HG03135 (cell line): Measurements from ENCODE around the gene SMURF1.

ENCODE experiments used
- ATAC-seq: cut with Tn5 transposase; IDR thresholded peaks from one replicate; pipeline ENCODE4 v1.9.1; 2021; ENCODE audit warnings: mild to moderate bottlenecking, moderate library complexity; ENCODE audit not compliant: unreplicated experiment

Gene SMURF1

DNA sequence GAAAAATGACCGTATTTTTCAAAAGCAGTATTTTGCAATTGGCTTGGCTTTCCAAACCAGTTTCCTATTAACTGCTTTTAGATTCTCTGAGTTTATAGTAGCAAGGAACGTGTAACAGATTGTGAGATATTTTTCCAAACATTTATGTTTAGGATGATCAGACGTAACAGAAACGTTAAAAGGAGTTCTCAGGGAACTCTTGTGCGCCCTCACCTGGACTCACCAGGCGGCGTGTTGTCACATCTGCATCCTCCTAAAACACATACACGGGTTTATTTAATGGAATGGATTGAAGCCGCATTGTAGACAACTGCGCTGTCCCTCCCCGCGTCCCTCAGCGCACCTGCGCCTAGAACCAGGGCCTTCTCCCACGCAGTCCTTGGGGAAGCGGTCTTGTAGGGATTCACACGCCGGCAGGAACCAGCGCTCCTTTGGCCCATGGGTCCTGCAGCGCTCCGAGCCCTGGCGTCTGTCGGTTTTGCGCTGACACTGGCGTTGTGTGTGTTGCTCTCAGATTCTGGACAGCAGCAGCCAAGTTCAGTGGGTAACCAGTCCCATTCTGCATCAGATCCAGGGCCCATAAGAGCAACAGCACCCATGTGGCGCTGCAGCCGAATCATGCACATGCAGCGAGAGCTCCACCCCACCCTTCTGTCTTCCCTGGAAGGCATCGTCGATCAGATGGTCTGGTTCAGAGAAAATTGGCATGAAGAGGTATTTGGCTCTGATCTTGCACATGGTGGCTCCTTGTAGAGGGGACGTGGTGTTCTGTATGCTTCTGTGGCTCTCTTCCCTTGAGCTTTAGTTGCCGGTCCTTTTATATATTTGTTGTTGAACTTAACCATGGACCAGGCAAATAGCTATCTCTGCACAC lies 150.6 kb downstream of the SMURF1 start:
- no peak for ATAC-seq

- ATAC-seq = no peak
Measured at GRCh38 chr7:98992076-98992475, 151.8 kb downstream of the SMURF1 start.

- ATAC-seq = no peak
Measured at GRCh38 chr7:98991141-98991540, 152.8 kb downstream of the SMURF1 start.

DNA sequence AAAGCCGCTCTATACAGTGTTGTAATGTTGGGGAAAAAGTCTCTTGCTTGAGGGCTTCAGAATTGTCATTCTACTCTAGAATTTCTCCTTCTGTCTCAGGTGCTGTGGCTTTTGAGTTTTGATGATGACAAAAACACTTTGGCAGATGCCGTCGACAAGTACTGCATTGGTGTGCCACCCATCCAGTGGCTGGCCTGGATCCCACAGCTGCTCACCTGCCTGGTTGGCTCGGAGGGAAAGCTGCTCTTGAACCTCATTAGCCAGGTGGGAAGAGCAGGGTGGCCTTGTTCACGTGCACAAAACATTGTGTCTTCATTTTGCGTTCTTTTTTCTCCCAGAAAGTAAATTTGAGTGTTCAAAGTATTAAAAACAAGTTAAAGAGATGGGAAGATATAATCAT lies 153.6 kb downstream of the SMURF1 start:
- no peak for ATAC-seq

DNA sequence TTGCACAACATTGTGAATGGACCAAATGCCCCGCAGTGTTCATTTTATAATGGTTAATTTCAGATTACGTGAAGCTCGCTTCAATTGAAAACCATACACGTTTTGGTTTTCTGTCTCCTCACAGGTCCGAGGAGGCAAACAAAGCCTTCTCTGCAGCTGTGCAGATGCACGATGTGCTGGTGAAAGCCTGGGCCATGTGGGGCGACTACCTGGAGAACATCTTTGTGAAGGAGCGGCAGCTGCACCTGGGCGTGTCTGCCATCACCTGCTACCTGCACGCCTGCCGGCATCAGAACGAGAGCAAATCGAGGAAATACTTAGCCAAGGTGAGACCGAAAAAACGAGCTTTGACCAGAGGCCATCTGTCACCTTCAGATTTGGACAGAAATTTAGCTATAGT lies 155.3 kb downstream of the SMURF1 start:
- ATAC-seq = no peak

DNA sequence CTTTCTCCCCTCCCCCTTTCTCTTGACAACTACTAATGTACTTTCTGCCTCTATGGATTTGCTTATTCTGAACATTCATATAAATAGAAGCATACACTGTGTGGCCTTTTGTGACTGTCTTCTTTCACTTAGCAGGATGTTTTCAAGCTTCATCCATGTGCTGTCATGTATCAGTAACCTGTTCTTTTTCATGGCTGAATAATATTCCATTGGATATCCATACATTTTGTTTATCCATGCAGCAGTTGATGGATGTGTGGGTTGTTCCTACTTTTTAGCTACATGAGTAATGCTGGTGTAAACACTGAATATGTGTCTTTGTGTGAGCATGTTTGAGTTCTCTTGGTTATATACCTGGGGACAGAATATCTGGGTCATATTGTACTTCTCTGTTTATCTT lies 158.0 kb downstream of the SMURF1 start:
- ATAC-seq = no peak

DNA sequence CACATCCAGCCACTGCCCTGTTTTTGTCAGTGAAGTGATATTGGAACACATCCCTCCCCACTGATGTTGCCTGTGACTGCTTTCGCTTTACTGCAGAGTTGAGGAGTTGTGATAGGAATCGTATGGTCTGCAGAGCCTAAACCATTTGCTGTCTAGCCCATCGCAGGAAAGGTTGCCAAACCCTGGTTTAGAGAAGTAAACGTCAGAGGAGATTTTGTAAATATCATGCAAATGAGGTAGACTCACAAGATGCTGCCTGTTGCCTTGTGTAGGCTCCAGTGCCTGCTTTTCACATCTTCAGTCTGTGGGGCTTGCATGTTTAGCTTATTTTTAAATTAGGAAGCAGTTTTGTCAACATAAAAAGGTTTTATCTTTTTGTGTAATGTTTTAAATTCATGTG lies 158.5 kb downstream of the SMURF1 start:
- ATAC-seq = no peak

DNA sequence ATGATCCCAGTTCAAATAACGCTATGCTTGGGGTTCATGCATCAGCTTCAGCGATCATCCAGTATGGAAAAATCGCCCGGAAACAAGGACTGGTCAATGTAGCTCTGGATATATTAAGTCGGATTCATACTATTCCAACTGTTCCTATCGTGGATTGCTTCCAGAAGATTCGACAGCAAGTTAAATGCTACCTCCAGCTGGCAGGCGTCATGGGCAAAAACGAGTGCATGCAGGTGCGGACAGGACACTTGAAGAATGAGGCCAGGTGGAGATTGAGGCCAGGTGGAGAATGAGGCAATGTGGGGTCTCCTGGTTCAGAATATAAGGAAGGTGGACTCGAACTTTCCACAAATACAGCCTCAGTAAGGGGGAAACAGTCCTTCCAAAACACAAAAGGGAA lies 159.8 kb downstream of the SMURF1 start:
- ATAC-seq = no peak

DNA sequence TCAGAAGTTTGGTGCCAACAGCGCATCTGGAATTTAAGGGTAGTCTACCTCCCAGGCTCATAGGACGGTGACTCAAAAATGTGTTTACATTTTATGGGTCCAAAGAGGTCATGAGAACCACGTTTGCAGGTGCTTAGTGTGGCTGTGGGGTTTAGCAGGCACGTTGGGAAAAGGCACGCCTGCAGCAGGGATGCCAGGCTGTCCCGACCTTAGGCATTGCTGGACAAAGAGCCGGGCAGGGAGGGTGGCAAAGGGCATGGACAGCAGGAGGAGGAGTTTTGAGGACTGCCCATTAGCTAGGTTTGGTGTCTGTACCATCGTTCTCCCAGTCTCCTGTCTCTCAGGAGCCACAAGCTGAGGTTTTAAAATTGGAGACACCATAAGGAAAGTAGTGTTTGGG lies 161.2 kb downstream of the SMURF1 start:
- no peak for ATAC-seq

DNA sequence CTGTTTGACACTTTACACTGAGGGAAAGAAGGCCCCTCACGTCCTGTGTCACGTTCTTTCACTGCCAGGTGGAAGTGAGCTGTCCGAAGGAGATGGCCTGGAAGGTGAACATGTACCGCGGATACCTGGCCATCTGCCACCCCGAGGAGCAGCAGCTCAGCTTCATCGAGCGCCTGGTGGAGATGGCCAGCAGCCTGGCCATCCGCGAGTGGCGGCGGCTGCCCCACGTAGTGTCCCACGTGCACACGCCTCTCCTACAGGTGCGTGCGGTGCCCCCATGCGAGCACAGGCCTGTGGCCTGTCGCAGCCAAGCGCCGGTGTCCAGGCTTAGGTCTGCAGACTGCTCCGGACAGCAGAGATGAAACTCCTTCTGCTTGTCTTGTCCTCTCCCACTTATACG lies 162.2 kb downstream of the SMURF1 start:
- no peak for ATAC-seq

DNA sequence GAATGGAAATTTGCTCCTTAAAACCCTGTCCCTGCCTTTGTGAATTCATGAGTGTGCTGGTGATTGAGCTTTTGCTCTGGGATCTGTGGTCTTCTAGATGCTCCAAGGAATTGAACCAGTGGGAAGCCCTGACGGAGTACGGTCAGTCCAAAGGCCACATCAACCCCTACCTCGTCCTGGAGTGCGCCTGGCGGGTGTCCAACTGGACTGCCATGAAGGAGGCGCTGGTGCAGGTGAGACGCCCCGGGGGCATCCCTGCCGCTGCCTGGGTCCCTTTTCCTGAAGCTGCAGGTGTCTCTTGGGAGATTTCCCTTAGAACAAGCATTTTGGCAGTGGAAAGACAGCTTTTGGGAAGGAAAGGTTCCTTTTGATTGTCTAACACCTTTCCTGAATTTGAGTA lies 165.2 kb downstream of the SMURF1 start:
- ATAC-seq = no peak
